Osteocyte (in vitro differentiated cells): ENCODE measurements around the gene TXNIP. TPM values are rescaled to one million over a fixed set of nuclear protein-coding genes. Genes with fewer than 3 reads are reported as not detected.

Experiments used
- DNase-seq: peaks from one replicate; pipeline ENCODE4 v3.0.0; 2021; ENCODE audit warnings: mixed read lengths; ENCODE audit not compliant: unreplicated experiment; ENCODE audit errors: extremely low spot score
- H3K27ac Mint-ChIP-seq: one replicate; pipeline ENCODE4 v1.8.0; 2021; ENCODE audit warnings: mild to moderate bottlenecking, mixed read lengths; ENCODE audit not compliant: unreplicated experiment
- H3K27me3 Mint-ChIP-seq: one replicate; pipeline ENCODE4 v1.8.0; 2021; ENCODE audit warnings: mixed read lengths; ENCODE audit not compliant: unreplicated experiment
- H3K36me3 Mint-ChIP-seq: one replicate; pipeline ENCODE4 v1.8.0; 2021; ENCODE audit warnings: mixed read lengths; ENCODE audit not compliant: unreplicated experiment
- H3K4me1 Mint-ChIP-seq: one replicate; pipeline ENCODE4 v1.8.0; 2021; ENCODE audit warnings: mixed read lengths; ENCODE audit not compliant: unreplicated experiment
- H3K4me3 Mint-ChIP-seq: one replicate; pipeline ENCODE4 v1.8.0; 2021; ENCODE audit warnings: mild to moderate bottlenecking, moderate library complexity, mixed read lengths; ENCODE audit not compliant: unreplicated experiment
- H3K9me3 Mint-ChIP-seq: one replicate; pipeline ENCODE4 v1.8.0; 2021; ENCODE audit warnings: mixed read lengths; ENCODE audit not compliant: unreplicated experiment
- CTCF ChIP-seq: fragments of 200-600 bp; sonication (generic); IDR thresholded peaks from 2 replicates; pipeline ENCODE4 v1.5.0; 2021; ENCODE audit warnings: antibody characterized with exemption, mild to moderate bottlenecking, moderate library complexity
- total RNA-seq: library from RNA; stranded (reverse); gene quantifications from 2 replicates; pipeline ENCODE4 v1.2.1, GENCODE V29; 2021

TXNIP gene
- total RNA-seq, 1 donor from 2014 or later = 246 TPM

GRCh38 chr1:146010126-146010738, 13.9 kb upstream of the TXNIP start:
- no peak for TF ChIP-seq CTCF
- peaks cover 10% of the 10 kb centered on the region for H3K4me1 Mint-ChIP-seq
- no peaks in the 10 kb centered on the region for H3K36me3 Mint-ChIP-seq
- DNase-seq = no peak
- no peaks in the 10 kb centered on the region for H3K9me3 Mint-ChIP-seq
- H3K27me3 Mint-ChIP-seq = no peaks in the 10 kb centered on the region
- H3K27ac Mint-ChIP-seq = no peak overlapping the region
- no peak overlapping the region for H3K4me3 Mint-ChIP-seq

DNA sequence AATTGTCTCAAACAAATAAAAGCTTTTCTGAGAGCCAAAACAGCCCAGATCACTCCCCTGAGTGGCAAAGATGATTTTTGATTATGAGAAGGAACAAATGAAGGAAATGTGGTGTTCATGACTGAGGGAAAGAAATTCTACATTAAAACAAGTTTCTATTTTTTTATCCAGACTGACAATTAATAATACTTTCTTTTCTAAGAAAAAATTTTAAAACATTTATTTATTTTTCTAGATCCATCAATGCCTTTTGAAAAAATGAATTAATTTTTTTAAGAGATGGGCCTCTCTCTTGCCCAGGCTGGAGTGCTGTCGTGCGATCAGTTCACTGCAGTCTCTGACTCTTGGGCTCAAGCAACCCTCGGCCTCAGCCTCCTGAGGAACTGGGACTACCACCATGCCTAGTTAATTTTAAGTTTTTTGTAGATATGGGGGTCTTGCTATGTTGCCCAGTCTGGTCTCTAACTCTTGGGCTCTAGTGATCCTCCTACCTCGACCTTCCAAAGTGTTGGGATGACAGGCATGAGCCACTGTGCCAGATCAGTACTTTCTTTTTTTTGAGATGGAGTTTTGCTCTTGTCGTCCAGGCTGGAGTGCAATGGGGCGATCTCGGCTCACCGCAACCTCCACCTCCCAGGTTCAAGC, 11.2 kb upstream of the TXNIP start:
- Mint-ChIP-seq H3K27ac (no peak overlapping the region), H3K27me3 (no peaks in the 10 kb centered on the region), H3K4me1 (peaks cover 6% of the 10 kb centered on the region), H3K9me3 (no peaks in the 10 kb centered on the region), H3K36me3 (no peaks in the 10 kb centered on the region), H3K4me3 (no peak overlapping the region)
- TF ChIP-seq CTCF = no peak
- DNase-seq = no peak

DNA sequence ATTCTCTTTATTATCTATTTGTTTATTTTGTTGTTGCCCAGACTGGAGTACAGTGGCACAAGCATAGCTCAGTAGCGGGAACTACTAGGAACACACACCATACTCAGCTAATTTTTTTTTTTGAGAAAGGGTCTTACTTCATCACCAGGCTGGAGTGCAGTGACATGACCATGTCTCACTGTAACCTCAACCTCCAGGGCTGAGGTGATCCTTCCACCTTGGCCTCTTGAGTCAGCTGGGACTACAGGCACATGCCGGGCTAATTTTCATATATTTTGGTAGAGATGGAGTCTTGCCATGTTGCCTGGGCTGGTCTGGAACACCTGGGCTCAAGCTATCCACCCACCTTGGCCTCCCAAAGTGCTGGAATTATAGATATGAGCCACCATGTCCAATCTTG, 5.3 kb upstream of the TXNIP start:
- no peaks in the 10 kb centered on the region for H3K9me3 Mint-ChIP-seq
- no peak overlapping the region for H3K27ac Mint-ChIP-seq
- no peak for DNase-seq
- no peaks in the 10 kb centered on the region for H3K27me3 Mint-ChIP-seq
- no peak overlapping the region for H3K4me3 Mint-ChIP-seq
- peaks cover 18% of the 10 kb centered on the region for H3K4me1 Mint-ChIP-seq
- no peak for TF ChIP-seq CTCF
- no peaks in the 10 kb centered on the region for H3K36me3 Mint-ChIP-seq

DNA sequence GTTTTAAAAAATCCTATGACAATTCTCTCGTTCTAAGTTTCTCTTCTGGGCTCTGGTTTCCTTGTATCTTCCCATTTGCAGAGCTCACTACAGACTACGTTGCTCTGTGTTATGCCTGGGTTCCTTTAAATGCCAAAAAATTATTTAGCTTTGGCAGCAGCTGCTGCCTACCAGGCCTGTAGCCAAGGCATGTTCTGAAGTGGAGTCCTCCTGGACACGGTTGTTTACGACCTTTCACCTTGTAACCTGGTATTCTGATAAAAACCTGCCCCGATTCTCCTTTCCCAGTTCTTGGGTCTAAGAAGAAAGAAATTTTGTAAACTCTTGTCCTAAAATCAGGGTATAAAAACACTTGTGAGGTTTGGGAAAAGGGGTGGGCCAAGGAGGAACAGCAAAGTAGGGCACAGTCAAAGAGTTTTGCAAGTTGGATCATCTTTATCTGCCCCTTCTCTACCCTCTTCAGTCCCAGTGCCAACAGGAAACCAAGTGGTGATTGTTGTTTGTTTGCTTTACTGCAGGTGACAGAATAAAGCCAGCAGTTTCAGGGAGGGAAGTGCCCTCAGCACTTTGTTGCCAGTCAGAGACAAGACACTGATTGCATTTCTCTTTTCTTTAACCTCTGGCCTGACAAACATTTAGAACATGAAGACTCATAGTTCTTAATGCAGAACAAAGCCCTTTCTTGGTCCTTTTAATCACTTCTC, 3.1 kb upstream of the TXNIP start:
- no peaks in the 10 kb centered on the region for H3K27me3 Mint-ChIP-seq
- H3K36me3 Mint-ChIP-seq = peaks cover 12% of the 10 kb centered on the region
- no peaks in the 10 kb centered on the region for H3K9me3 Mint-ChIP-seq
- TF ChIP-seq CTCF = no peak
- H3K4me1 Mint-ChIP-seq = peaks cover 26% of the 10 kb centered on the region
- H3K27ac Mint-ChIP-seq = no peak overlapping the region
- H3K4me3 Mint-ChIP-seq = no peak overlapping the region
- DNase-seq = no peak

GRCh38 chr1:145997718-145998023, 1.3 kb upstream of the TXNIP start:
- TF ChIP-seq CTCF = no peak
- Mint-ChIP-seq H3K27ac (peak overlapping the region; percentile 96), H3K36me3 (peaks cover 30% of the 10 kb centered on the region), H3K4me1 (peaks cover 44% of the 10 kb centered on the region), H3K9me3 (no peaks in the 10 kb centered on the region), H3K27me3 (no peaks in the 10 kb centered on the region), H3K4me3 (peak overlapping the region; percentile 94)
- no peak for DNase-seq
